GM19023 (cell line): ENCODE results near the gene PSRC1.

Experiments
- ATAC-seq: cut with Tn5 transposase; IDR thresholded peaks from one replicate; pipeline ENCODE4 v1.9.1; 2021; ENCODE audit warnings: mild to moderate bottlenecking, moderate library complexity; ENCODE audit not compliant: unreplicated experiment

Gene PSRC1

GRCh38 chr1:109248797-109249629, 33.9 kb downstream of the PSRC1 start, which contains the start of gene CELSR2:
TSS of gene CELSR2 (plus strand) at chr1:109249539. CDS start at chr1:109250080, 541 bp downstream.
- peak; percentile 69 for ATAC-seq

GRCh38 chr1:109248444-109248796, 34.5 kb downstream of the PSRC1 start:
- no peak for ATAC-seq

GRCh38 chr1:109247401-109248365, 35.3 kb downstream of the PSRC1 start:
- ATAC-seq: no peak

GRCh38 chr1:109246141-109246551, 36.8 kb downstream of the PSRC1 start:
- no peak for ATAC-seq

- no peak for ATAC-seq
Observed at GRCh38 chr1:109243860-109244552, 38.9 kb downstream of the PSRC1 start.

- ATAC-seq: no peak
Observed at GRCh38 chr1:109243221-109243620, 39.7 kb downstream of the PSRC1 start.

GRCh38 chr1:109242387-109242786, 40.6 kb downstream of the PSRC1 start:
- ATAC-seq: no peak

- no peak for ATAC-seq
Observed at GRCh38 chr1:109241841-109242345, 41.1 kb downstream of the PSRC1 start.

- ATAC-seq: no peak
Observed at GRCh38 chr1:109241344-109241743, 41.6 kb downstream of the PSRC1 start.

- ATAC-seq: no peak
Observed at GRCh38 chr1:109240158-109241152, 42.5 kb downstream of the PSRC1 start.

GRCh38 chr1:109239409-109240068, 43.4 kb downstream of the PSRC1 start:
- no peak for ATAC-seq

- no peak for ATAC-seq
Observed at GRCh38 chr1:109239047-109239408, 43.9 kb downstream of the PSRC1 start.

GRCh38 chr1:109238382-109238781, 44.6 kb downstream of the PSRC1 start:
- ATAC-seq: no peak

- ATAC-seq: no peak
Observed at GRCh38 chr1:109237512-109237911, 45.4 kb downstream of the PSRC1 start.

- no peak for ATAC-seq
Observed at GRCh38 chr1:109235137-109235536, 47.8 kb downstream of the PSRC1 start.

GRCh38 chr1:109231066-109231465, 51.9 kb downstream of the PSRC1 start:
- ATAC-seq: no peak
